Kidney epithelial cell (primary cell): ENCODE results near the gene PPP2R2C. TPM values are rescaled to one million over a fixed set of nuclear protein-coding genes. Genes with fewer than 3 reads are reported as not detected.

Source experiments
- DNase-seq: peaks from one replicate; pipeline ENCODE4 v3.0.0-alpha.2; 2010; ENCODE audit warnings: low read depth
- H3K27me3 ChIP-seq: 2 replicates; pipeline ENCODE4 v1.6.0; 2011; ENCODE audit warnings: low read length; ENCODE audit not compliant: control insufficient read depth, insufficient read depth
- H3K36me3 ChIP-seq: 2 replicates; pipeline ENCODE4 v1.5.1; 2011; ENCODE audit warnings: low read length; ENCODE audit not compliant: control insufficient read depth, insufficient read depth
- H3K4me3 ChIP-seq: 2 replicates; pipeline ENCODE4 v1.5.1; 2011; ENCODE audit warnings: low read depth, mild to moderate bottlenecking, control low read depth, low read length
- total RNA-seq: library from RNA; depleted of rRNA; stranded (reverse); fragments of >200 nt; gene quantifications from 2 replicates; pipeline ENCODE4 v1.2.3, GENCODE V29; 2015
- TF ChIP-seq, protein P1 (sequence below): IDR thresholded peaks from 2 replicates; pipeline ENCODE4 v1.5.1; 2011; ENCODE audit warnings: mild to moderate bottlenecking, moderate library complexity, low read length, control low read depth, inconsistent platforms; ENCODE audit not compliant: insufficient read depth, poor library complexity, severe bottlenecking

The PPP2R2C gene
- total RNA-seq, 1 donor from 2014 or later: not detected

DNA sequence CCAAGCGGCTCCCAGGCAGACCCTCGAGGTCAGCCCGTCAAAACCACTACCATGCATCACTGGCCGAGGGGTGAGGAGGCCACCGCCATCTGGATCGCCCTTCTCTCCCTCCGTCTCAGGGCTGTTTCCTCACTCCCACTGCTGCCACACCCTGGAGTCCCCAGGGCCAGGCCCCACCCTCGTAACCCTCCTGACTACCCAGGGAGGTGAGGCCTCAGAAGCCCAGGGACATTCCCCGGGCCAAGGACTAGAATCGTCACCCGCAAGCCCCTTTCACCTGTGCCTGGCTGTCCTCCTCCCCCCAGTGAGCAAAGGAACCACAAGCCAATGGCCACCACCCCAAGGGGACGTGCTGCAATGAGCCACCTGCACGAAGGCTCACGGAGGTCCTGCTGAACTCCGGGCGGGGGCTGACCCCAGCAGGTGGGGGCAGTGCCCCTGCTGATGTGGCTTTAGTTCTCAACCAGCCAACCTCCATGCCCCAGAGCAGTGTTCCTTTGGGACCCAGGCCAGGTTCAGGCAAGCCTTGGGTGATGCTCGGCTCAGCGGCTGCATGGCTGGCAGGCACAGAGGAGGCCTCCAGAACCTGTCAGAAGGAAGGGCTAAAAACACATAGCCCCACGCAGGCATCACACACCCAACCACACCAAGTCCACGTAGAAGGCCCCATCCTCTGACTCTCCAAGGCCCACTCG lies 23.8 kb downstream of the PPP2R2C start:
- Histone ChIP-seq H3K36me3 (no peaks in the 10 kb centered on the region), H3K4me3 (no peak overlapping the region), H3K27me3 (peaks cover 19% of the 10 kb centered on the region)
- DNase-seq: no peak
- TF ChIP-seq, protein P1, sequence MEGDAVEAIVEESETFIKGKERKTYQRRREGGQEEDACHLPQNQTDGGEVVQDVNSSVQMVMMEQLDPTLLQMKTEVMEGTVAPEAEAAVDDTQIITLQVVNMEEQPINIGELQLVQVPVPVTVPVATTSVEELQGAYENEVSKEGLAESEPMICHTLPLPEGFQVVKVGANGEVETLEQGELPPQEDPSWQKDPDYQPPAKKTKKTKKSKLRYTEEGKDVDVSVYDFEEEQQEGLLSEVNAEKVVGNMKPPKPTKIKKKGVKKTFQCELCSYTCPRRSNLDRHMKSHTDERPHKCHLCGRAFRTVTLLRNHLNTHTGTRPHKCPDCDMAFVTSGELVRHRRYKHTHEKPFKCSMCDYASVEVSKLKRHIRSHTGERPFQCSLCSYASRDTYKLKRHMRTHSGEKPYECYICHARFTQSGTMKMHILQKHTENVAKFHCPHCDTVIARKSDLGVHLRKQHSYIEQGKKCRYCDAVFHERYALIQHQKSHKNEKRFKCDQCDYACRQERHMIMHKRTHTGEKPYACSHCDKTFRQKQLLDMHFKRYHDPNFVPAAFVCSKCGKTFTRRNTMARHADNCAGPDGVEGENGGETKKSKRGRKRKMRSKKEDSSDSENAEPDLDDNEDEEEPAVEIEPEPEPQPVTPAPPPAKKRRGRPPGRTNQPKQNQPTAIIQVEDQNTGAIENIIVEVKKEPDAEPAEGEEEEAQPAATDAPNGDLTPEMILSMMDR: no peak

DNA sequence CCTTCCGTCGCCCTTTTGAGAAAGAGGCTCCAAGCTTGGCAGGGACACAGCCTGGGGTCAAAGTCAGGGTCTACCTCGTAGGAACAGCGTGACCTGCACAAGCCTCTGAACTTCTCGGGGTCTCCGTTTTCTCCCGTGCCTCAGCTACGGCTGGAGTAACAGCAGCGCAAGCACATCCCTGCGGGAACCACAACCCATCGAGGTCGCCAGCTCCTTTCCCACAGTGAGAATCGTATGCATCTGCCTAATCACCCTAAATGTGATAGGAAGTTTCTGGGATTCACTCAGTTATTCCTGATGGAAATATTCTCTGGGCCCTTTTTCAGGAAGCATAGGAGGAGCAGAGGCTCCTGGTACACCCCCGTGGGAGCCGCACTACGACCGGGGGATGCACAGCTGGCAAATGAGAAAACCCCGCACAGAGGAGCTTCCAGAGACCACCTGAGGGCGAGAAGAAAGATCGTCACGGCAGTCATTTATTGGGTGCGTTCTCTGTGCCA lies 24.7 kb downstream of the PPP2R2C start:
- TF ChIP-seq, protein P1: no peak

DNA sequence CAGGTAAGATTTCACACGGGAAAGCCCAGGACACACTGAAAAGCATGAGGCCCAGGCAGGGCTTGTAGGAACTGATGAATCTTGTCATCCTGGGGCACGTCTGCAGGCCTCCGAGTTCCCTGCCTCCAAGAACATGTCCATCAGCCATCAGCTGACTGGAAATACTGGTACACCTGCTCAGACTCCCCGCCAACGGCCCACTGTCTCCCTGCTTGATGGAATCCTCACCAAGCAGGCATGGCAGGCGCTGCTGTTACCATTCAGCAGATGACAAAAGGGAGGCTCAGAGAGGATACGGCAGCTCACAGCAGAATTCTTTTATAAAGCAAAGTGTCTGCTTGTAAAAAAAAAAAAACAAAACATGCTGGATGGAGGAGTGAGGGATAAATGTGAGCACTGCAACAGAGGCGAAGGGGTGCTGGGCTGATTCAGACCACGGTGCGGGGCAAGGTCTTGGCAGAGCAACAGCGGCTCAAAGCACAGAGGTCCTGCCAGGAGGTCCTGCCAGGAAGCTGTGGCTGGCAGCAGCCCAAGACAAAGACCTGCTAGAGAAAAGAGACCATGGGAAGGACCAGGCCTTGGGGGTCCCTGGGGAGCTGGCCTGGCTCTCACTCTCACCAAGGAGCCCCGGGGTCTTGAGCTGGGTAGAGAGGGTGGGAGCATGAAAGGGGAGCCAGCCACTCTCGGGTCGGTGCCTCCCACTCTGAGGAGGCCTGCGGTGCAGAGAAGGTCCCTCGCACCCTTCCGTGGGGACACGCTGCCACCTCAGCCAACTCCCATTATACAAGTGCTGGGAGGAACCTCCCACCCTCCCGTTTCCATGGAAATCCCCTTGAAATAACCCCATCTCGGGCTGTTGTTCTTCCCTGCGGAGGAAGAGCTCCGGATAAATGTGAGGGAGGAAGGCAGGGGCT lies 25.6 kb downstream of the PPP2R2C start:
- Histone ChIP-seq H3K27me3 (peaks cover 13% of the 10 kb centered on the region), H3K36me3 (no peaks in the 10 kb centered on the region), H3K4me3 (no peak overlapping the region)
- TF ChIP-seq, protein P1: no peak
- DNase-seq: no peak

More for the DNA sequence above, 24.7 kb downstream of the PPP2R2C start:
- H3K4me3 ChIP-seq: no peak overlapping the region
- H3K27me3 ChIP-seq: peaks cover 16% of the 10 kb centered on the region
- no peaks in the 10 kb centered on the region for H3K36me3 ChIP-seq
- no peak for DNase-seq

DNA sequence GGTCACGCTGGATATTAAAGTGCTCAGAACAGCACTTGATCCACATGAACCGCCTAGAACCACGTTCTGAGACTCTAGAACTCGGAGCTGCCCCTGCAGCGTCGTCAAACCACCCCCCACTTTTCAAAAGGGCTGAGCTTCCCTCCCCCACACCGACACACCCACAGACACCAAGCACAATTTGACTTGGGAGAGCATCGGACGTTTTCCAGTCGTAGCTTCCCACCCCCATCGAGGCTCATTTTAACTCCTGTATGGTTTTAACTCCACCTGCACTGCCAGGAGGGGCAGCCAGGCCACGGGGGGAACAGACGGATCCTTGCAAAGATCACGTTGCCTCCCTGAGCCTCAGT lies 26.3 kb downstream of the PPP2R2C start:
- no peaks in the 10 kb centered on the region for H3K36me3 ChIP-seq
- DNase-seq: no peak
- peaks cover 13% of the 10 kb centered on the region for H3K27me3 ChIP-seq
- H3K4me3 ChIP-seq: no peak overlapping the region
- TF ChIP-seq, protein P1: no peak

DNA sequence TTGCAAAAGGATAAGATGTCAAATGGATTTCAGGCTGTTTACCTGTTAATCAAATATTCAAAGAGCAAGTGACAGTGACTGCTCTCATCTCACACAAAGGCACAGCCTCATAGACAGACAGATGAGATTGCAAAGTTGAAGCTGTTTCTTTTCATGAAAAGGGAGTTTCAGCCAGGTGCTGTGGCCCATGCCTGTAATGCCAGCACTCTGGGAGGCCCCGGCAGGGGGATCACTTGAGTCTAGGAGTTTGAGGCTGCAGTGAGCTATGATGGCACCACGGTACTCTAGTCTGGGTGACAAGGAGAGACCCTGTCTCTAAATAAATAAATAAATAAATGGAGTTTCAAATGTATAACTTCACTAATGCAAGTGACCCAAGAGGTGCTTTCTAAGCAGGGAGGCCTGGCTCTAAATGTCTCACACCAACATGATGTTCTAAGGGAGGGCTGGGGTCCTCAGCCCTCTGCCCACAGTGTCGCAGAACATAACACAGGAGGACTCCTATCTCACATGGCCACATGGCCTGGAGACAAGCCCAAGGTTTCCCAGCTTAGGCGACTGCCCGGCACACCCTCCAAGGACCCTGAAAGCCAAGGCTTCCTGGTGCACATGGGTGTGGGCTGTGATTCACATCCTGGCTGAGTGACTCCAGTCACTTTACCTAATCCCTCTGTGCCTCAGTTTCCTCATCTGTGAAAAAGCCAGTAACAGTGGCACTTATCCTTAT lies 26.8 kb downstream of the PPP2R2C start:
- Histone ChIP-seq H3K4me3 (no peak overlapping the region), H3K36me3 (no peaks in the 10 kb centered on the region), H3K27me3 (peaks cover 13% of the 10 kb centered on the region)
- DNase-seq: no peak
- TF ChIP-seq, protein P1: no peak
